Epithelial cell of prostate (primary cell): ENCODE data around the gene MIS18A.
"Not testable (repeated sequence)": the region's sequence is repeated elsewhere in the genome, so short reads cannot be mapped to it uniquely, and the experiment has no call there.

Experiments
- DNase-seq: peaks from one replicate; pipeline ENCODE4 v3.0.0-alpha.2; 2011; ENCODE audit warnings: low read depth, low spot score
- H3K27ac ChIP-seq: fragments of 450-650 bp; 2 replicates; pipeline ENCODE4 v1.5.1; 2017; ENCODE audit warnings: mild to moderate bottlenecking

The MIS18A gene, protein sequence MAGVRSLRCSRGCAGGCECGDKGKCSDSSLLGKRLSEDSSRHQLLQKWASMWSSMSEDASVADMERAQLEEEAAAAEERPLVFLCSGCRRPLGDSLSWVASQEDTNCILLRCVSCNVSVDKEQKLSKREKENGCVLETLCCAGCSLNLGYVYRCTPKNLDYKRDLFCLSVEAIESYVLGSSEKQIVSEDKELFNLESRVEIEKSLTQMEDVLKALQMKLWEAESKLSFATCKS

DNA sequence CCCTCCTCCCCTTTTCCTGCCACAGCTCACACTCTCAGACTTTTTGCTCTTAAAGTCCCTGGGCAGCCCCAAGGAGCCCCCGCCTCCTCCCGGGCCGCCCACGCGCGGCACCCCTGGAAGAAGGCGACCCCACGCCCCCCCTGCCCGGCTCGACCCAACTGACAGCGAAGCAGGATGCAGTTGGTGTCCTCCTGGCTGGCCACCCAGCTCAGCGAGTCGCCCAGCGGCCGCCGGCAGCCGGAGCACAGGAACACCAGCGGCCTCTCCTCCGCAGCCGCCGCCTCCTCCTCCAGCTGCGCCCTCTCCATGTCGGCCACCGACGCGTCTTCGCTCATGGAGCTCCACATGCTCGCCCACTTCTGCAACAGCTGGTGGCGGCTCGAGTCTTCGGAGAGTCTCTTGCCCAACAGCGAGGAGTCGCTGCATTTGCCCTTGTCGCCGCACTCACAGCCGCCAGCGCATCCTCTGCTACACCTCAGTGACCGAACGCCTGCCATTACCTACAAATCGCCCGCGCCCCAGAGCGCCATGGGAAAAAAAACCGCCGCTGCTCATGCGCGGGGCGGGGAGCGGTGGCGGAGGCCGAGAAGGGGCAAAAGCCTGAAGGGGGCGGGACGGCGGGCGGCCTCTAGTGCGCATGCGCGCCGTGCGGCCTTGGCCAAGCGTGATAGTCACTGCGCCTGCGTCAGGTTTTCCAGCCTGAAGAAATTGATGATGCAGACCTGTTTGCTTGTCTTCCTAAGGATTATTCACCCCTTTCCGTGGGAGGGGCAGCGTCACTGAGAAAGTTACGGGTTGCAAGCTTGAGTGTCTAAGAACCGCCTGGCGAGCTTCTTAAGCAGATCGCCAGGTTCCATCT, at the start of gene MIS18A:
MIS18A (minus strand) TSS at position 532 of the 859 bp plus-strand sequence; CDS start at position 497, 35 bp downstream.
- peak within 1 kb of the TSS; percentile 49 for H3K27ac ChIP-seq

DNA sequence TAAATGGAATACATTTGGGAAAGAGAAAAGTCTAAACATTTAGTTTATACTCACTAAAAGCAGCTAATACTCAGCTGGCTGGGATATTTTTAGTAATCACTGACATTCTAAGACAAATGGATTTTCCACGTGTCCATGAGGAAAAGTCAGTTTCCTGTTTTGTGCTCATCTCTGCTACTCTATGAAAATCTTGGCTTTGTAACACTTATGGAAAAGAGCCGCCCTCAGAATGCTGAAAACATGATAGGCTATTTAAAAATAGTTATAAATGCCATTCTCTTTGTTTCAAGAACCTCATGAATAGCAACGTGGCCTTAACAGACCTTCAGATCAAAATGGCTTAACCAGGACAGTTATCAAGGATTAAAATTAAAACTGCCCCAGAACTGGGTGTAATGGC, 49.7 kb upstream of the MIS18A start:
- no peak for DNase-seq
- no peak overlapping the region for H3K27ac ChIP-seq

More for the DNA sequence above, at the start of gene MIS18A:
- DNase-seq, result peak; percentile 94

DNA sequence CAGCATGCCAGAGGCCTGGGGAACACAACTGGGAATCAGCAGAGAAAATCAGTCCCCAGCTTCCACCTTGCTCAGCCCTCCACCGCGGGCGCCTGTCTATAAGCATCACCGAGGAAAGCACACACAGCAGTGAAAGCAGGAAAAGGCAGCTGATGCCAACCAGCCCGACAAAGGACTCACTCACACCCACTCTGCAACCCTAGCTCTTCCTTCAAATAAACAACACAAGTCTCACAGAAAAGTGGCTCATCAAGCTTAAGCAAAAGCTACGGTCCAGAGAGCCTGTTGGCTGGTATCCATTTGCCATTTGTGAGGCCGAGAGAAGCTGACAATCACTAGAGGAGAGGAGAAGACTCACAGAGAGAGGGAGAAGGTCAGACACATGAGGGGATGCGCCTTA, 46.9 kb upstream of the MIS18A start:
- no peak overlapping the region for H3K27ac ChIP-seq
- no peak for DNase-seq

DNA sequence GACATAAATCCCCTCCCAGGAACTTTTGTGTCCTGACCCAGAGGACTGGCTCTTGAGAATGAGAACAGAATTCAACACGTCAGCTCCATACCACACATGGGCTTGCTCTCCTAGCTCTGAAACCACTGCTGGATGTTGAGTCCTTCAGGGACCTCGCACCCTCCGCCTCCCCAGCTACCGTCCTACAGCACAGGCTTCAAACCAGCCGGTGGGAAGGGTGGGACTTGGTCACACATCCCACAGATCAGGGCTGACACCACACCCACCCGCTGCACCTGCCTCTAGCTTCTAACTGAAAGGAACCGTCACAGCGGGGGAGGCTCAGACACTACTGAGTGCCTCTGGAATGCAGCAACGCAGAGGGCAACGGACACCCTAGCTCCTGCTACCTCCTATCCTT, 43.8 kb upstream of the MIS18A start:
- DNase-seq, result no peak
- no peak overlapping the region for H3K27ac ChIP-seq

DNA sequence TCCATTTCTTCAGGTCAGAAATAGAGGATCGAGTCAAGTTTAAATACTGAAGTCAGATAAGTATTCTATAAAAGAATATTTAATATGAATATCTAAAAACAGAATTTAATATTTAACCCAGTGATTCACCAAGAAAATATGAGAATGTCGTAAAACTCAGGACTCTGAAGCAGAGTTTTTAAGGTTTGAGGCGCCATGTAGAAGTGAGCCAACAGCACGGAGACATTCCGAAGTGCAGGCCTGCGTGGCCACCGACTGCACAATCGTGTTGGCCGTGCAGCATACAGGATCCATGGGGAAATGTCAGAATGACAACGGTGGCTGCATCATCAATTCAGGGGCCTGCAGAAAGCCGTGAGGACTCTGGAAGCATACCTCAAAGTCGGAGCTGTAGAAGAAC, 43.3 kb upstream of the MIS18A start:
- DNase-seq, result no peak
- H3K27ac ChIP-seq, result no peak overlapping the region

DNA sequence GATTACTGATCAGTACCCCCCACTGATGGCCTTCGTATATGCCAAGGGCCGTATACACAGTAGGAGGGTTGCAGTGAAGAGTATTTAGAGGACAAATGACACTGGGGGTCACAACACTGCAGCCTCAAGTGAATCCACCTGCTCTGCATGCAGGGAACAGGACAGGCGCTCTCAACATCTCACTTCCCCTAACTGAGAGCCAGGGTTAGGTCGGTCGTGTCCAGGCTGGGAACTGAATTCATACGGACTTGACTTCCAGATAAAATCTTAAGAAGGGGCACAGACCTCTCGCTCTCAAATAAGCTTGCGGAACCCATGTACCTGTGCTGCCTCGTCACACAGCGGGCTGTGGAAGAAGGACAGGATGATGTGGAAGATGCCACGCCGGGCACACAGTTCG, 42.6 kb upstream of the MIS18A start:
- no peak for DNase-seq
- no peak overlapping the region for H3K27ac ChIP-seq

DNA sequence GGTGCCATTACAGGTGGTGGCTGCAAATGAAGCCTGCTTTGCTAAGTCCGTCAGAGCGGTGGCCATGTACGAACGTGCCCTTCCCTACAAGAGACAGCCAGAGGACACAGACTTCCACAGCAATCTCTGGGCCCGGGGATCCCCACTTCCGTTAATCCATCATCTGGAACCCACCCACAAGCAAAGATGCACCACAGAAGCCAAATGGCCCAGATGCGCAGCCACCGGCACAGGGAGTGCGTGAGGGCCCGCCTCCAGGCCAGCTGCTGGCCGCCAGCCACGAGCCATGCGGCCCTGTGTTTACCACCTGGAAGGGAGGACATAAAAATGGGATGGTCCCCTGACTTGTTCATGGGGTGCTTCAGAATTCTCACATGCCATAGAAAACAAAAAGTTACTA, 41.9 kb upstream of the MIS18A start:
- no peak for DNase-seq
- no peak overlapping the region for H3K27ac ChIP-seq

DNA sequence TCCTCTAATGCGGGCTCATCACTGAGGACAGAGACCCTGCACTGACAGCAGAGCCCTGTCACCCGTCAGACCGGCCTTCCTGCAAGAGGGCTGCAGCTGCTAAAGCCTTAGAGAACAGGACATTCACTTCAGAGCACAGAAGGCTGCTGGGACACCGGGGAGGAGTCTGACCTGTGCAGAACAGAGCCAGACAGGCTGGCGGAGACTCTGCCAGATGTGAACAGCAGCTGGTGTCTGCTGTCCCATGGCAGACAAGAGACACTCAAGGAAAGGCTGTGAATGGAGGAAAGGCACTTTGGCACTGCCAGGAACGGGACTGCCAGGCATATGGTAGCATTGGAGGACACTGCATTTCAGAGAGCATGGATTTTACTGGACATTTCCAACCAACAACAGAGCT, 41.2 kb upstream of the MIS18A start:
- H3K27ac ChIP-seq, result no peak overlapping the region
- DNase-seq, result no peak

DNA sequence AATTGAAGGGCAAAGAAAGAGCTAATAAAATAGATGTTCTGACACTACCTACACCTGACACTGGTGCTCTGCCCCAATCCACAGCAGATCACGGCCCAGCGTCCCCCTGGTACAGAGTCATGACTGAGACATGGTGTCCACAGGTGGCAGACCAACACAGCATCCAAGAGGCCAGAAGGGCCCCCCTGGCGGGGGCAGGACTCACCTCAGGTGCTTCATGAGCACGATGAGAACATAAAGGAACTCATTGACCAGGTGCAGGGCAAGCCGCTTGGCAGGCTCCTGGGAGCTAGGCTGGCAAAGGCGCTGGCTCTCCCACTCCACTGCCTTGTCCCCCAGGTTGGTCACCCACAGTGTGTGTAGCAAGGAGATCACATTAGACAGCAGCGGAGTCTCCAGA, 40.2 kb upstream of the MIS18A start:
- no peak overlapping the region for H3K27ac ChIP-seq
- no peak for DNase-seq

DNA sequence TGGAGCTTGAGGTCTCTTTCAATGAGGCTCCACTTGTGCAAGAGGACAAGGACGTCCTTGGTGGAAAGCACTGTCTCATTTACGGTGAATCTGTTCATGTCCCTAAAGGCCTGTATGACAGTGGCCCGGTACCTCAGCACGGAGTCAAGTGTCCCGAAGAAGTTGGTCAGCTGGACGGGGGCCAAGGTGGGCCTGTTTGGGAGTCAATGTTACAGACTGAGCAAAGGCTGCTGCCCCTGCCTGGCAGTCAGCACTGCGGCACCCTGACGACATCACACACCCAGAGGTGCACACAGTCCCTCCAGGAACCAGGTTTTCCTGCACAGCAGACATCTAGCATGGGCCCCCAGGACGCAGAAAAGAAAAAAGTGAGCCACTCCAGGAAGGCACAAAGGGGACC, 38.9 kb upstream of the MIS18A start:
- DNase-seq, result no peak
- H3K27ac ChIP-seq, result no peak overlapping the region

DNA sequence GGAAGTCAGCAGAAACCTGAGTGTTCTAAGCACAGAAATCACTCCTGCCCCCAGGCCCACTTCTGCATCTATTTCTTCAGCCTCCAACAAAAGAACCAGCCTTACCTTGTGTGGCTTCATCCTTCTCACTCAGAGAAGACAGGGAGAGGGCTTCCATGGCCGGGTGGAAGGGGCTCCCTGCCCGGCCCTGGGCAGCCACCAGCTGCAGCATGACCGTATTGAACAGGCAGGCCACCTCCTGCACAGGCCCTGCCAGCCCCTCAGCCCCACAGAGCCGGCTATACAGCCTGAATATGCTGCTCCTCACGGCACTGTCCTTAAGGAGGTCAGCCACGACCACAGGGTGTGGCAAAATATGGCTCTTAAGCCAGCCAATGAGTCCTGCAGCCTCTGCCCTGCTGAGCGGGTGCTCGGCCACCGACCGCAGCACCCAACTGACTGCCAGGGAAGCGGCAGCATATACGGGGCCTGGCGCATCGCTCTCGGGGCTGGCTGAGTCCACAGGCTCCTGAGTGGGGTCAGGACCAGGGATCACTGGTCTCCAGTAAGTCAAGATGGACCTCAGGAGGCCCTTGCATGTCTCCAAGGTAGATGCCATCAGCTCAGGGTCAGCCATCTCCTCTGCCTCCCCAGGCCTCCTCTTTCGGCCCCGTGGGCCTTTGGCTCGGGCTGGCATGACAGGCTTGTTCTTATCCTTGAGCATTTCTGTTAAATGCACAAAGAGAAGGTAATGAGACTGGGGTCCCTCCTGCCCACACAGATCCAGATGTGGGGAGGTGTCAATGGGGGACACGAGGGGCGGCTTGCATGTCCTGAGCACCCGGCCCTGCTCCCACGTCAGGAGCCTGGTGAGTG, 37.7 kb upstream of the MIS18A start:
- DNase-seq, result no peak
- H3K27ac ChIP-seq, result no peak overlapping the region

DNA sequence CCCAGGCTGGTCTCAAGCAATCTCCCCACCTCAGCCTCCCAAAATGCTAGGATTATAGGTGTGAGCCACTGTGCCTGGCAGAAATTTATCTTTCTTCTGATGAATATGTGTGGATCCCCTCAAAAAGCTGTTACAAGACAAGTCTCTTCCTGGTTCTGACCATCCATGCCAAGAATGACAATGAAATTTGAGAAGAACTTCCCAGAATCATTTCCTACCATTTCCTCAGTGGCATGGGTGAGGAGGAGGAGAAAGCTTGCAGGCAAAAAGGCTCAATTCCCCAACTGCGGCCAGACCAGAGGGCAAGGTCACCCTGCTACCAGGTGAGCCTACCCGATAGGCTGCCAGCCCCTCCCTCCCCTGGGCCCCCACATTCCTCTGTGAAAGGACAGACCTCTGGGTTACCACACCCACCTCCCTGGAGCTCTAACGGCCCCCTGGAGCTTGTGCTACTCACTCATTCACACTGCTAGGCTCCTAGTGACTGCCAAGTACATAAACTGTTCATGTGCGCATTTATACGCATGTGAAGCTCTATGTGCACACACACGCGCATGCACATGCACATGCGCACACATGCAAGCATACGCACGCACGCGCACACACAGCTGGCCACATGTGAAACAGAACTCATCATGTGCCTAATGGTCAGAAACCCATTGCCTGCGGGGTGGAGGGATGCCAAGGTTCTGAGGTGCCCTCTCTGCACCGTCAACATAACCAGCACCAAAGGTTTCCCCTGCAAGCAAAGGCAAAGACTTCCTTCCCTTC, 36.8 kb upstream of the MIS18A start:
- no peak for DNase-seq
- no peak overlapping the region for H3K27ac ChIP-seq

DNA sequence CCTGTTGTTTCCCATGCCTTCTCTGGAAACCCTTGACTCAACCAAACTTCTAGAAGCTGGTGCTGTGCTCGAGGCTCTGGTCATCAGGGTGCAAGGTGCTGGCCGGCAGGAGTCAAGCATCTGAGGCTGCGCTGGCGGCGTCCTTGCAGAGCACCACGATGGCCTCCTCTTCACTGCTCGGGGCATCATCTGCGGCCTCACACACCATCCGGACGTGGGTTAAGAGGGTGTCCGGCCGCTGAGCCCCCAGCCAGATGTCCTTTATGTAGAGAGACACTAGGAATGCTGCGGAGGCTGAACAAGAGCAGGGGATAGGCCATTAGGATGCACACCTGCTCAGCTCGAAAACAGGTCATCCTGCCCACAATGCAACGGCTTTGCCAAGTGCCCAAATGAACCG, 36.0 kb upstream of the MIS18A start:
- no peak overlapping the region for H3K27ac ChIP-seq
- no peak for DNase-seq

DNA sequence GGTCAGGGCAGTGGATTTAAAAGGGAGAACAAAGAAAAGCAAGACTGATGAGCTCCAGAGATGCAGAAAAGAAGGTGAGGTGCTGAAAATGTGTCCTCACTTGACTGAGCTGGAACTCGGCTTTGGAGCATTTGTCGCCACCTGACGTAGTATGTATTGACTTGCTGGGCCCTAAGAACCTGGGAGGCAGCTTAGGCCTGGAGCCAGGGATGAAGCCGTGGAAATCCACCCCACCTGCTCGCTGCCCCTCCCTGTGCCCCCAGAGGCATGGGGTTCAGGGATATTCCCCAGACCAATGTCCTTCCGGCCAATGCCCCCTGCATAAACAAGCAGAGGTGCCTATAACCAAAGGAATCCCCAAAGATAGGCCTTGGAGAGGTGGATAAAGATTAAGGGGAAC, 34.1 kb upstream of the MIS18A start:
- DNase-seq, result no peak
- no peak overlapping the region for H3K27ac ChIP-seq

DNA sequence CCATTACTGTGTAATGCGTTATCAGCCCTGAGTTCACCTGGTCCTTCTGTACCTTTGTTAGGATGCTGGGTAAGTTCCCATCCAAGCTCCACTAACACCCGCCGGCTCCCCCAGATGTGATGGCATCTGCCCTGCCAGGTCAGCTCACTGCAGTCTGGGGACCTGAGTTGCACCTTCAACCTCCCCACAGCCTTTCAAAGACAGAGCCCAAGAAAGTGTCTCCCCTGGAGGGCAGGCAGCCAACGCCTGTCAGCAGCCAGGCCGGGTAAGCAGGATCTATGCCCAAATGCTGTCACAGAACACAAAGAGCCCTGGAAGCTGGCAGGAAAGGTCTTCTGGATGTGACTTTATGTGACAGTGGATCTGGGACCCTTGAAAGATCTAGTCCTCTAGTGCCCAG, 33.5 kb upstream of the MIS18A start:
- H3K27ac ChIP-seq, result no peak overlapping the region
- no peak for DNase-seq

DNA sequence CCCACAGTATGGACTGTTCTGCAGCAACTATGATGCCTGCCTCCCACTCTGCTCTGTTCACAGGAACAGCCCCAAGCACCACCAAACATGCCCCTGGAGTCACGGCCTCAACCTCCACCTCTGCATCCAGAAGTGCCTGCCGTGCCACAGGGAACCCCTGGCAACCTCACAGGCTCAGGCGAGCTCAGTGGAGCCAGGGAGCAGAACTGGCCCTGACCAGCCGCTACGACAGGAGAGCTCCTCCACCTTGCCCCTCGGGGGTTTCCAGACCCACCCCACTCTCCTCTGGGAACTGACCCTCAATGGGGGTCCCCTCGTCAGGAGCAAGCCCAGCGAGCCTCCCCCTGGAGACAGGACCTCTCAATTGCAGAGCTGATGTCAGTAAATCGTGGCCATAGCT, 32.8 kb upstream of the MIS18A start:
- no peak overlapping the region for H3K27ac ChIP-seq
- no peak for DNase-seq

DNA sequence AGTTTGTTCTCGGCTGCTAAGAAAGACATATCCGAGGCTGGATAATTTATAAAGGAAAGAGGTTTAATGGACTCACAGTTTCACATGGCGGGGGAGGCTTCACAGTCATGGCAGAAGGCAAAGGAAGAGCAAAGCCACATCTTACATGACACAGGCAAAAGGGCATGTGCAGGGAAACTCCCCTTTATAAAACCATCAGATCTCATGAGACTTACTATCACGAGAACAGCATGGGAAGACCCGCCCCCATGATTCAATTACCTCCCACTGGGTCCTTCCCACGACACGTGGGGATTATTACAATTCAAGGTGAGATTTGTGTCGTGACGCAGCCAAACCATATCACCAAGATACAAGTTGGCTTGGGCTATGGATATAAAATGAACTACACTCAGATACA, 32.1 kb upstream of the MIS18A start:
- not testable (repeated sequence) for H3K27ac ChIP-seq, DNase-seq

DNA sequence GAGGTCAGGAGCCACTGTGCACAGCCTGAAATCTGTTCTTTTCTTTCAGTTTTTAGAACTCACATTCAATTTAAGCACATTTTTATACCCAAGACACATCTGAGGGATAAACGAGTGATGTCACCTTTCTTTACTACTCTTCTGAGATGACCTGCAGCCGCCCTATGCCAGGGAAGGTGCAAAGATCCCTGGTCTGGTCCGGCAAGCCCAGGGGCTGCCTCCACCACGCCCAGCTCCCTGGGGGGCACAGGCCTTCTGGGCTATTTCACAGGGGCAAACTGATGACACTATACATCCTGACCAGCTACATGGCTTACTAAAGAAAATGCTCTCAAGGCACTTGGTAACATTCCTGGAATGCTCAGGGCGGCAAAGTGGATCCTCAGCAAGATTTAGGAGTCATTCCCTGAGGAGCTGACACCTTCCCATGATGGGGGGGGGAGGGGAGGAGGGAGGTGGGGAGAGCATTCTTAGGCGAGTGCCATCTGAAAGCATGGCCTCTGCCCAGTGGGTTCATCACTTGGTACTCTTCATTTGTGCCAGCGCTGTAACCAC, 31.1 kb upstream of the MIS18A start:
- H3K27ac ChIP-seq, result no peak overlapping the region
- no peak for DNase-seq

DNA sequence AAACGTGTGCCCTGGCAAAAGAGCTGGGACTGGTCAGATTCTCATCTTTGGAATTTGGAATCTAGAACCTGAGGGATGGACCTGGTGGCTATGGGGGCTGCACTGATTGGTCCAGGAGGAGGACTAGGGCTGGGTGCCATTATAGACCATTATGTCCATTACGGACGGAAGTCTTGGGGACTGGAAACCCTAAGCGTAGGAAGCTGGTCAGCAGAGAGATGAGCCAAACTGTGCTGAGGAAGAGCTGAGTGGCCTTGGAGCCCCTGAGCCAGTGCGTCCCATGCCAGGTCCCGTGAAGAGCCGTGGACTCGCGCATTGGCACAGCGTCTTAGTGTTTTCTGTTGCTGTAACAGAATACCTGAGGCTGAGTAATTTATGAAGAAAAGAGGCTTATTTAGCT, 29.8 kb upstream of the MIS18A start:
- no peak overlapping the region for H3K27ac ChIP-seq
- DNase-seq, result no peak

DNA sequence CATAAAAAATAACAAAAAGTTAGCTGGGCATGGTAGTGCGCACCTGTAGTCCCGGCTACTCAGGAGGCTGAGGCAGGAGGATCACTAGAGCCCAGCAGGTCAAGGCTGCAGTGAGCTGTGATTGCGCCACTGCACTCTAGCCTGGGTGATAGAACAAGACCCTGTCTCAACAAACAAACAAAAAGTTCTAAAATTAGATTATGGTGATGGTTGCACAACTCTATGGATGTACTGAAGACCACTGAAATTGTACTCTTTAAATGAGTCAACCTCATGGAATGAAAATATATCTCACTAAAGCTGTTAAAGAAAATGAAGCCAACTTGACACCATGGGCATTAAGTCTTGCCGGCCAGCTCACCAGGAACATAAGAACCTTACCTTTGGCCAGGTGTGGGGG, 28.9 kb upstream of the MIS18A start:
- H3K27ac ChIP-seq, result no peak overlapping the region
- DNase-seq, result no peak
